ENCODE measurements around the gene FEM1C. TPM values are rescaled to one million over a fixed set of nuclear protein-coding genes. Genes with fewer than 3 reads are reported as not detected.

The FEM1C gene
- total RNA-seq, 1 donor from 2014 or later: 24.1 TPM

DNA sequence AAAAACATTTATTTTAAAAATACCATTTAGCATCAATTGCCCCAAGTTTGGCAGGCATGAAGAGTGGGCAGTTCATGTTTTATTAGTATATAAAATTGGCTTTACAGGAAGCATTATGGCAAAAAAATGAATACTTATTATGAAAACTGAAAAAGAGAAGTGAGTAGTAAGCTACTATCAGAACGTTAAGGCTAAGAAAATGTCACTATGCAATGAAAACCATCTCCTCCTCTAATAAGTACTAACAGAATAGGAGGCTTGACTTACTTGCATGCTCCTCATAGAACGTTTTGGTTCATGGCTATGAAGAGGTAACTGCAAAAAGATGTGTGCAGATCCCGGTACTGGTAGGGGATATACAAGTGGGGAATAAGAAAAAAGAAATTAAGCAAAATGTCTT is 34.1 kb upstream of the FEM1C start:
- H3K4me3 ChIP-seq: no peak overlapping the region
- DNase-seq (no peak), ATAC-seq (no peak)
- no peaks in the 10 kb centered on the region for H3K9me3 ChIP-seq
- TF ChIP-seq, protein P1, sequence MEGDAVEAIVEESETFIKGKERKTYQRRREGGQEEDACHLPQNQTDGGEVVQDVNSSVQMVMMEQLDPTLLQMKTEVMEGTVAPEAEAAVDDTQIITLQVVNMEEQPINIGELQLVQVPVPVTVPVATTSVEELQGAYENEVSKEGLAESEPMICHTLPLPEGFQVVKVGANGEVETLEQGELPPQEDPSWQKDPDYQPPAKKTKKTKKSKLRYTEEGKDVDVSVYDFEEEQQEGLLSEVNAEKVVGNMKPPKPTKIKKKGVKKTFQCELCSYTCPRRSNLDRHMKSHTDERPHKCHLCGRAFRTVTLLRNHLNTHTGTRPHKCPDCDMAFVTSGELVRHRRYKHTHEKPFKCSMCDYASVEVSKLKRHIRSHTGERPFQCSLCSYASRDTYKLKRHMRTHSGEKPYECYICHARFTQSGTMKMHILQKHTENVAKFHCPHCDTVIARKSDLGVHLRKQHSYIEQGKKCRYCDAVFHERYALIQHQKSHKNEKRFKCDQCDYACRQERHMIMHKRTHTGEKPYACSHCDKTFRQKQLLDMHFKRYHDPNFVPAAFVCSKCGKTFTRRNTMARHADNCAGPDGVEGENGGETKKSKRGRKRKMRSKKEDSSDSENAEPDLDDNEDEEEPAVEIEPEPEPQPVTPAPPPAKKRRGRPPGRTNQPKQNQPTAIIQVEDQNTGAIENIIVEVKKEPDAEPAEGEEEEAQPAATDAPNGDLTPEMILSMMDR (IDR thresholded peaks at IDR 0.05): no peak
- H3K27ac ChIP-seq: no peak overlapping the region
- H3K36me3 ChIP-seq: peaks cover 6% of the 10 kb centered on the region
- H3K4me1 ChIP-seq: no peaks in the 10 kb centered on the region
- intact Hi-C loops (cut with DNase I): no loop called here
- no peaks in the 10 kb centered on the region for H3K27me3 ChIP-seq (ENCODE audit: low read depth)

DNA sequence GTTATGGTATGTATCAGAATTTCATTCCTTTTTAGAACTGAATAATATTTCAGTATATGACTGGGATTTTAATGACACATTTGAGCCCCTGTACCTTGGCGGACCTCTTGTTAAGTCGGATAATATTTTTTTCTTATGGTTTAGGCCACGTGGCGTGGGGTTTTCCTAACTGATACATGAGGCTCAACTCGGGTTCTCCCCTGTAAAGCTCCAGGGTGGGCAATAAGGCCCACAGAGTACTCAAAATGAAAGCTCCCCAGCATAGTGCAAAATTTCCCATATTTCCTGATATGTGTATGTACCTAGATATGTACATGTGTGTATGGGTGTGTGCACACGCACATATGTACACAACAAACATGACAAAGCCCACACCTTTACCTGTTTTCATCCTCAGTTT is 33.2 kb upstream of the FEM1C start:
- H3K4me3 ChIP-seq: no peak overlapping the region
- peaks cover 6% of the 10 kb centered on the region for H3K36me3 ChIP-seq
- H3K27me3 ChIP-seq (ENCODE audit: low read depth): no peaks in the 10 kb centered on the region
- TF ChIP-seq, protein P1 (IDR thresholded peaks at IDR 0.05): no peak
- ATAC-seq (no peak), DNase-seq (no peak)
- no peaks in the 10 kb centered on the region for H3K4me1 ChIP-seq
- H3K27ac ChIP-seq: no peak overlapping the region
- intact Hi-C loops (cut with DNase I): no loop called here
- H3K9me3 ChIP-seq: no peaks in the 10 kb centered on the region

DNA sequence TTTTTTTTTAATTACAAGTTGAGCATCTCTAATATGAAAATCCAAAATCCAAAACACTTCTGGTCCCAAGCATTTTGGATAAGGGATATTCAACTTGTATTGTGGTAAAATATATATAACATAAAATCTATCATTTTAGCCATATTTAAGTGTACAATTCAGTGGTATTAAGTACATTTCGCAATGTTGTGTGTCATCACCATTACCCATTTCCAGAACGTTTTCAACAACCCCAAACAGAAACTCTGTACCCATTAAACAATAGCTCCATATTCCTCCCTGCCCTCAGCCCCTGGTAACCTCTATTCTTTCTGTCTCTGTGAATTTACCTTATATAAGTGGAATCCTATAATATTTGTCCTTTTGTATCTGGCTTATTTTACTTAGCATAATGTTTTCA is 32.8 kb upstream of the FEM1C start:
- Histone ChIP-seq H3K27me3 (ENCODE audit: low read depth) (no peaks in the 10 kb centered on the region), H3K4me3 (no peak overlapping the region), H3K4me1 (no peaks in the 10 kb centered on the region), H3K36me3 (peaks cover 6% of the 10 kb centered on the region), H3K27ac (no peak overlapping the region), H3K9me3 (no peaks in the 10 kb centered on the region)
- no peak for DNase-seq
- ATAC-seq: no peak
- TF ChIP-seq, protein P1 (IDR thresholded peaks at IDR 0.05): no peak
- intact Hi-C loops (cut with DNase I): no loop called here

DNA sequence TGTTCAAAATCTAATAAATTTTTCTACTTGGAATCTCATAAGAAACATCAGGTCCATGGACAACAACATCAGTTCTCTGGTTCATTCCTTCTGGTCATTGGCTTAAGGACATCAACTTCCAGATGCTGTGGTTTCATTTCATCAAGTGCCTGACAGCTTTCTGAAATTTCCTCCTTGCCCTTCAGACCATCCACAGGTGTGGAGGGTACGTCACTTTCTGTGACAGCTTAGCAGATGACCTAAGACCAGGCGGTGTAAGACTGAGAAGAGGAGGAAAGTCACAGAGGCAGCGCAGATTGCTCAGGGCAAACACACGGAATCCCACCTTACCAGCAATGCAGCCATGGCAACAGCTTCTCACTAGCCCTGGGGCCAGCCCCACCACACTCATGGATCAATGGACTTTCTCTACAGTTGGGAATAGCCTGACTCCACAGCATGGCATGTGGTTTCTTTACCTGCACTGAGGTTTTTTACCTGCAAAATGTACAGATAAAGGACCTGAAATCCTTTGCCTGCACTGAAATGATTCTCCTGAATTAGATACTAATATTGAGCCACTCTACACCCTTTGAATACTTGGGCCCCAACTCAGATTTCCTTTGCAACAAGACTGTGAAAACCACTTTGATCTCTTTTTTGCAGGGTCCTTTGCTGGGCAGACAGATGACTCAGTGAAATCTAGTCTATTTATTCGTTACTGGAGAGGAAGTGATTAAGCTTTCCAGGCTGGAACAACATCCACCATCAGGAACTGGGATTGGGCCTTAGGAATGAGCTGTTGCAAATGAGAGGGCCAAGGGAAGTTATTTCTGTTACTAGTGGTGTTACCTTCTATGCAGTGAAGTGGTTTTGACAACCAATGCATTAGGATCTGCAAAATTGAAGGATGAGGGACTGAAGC is 30.8 kb upstream of the FEM1C start:
- no peak overlapping the region for H3K27ac ChIP-seq
- H3K27me3 ChIP-seq (ENCODE audit: low read depth): no peaks in the 10 kb centered on the region
- no peaks in the 10 kb centered on the region for H3K4me1 ChIP-seq
- DNase-seq (no peak), ATAC-seq (no peak)
- intact Hi-C loops (cut with DNase I): no loop called here
- TF ChIP-seq, protein P1 (IDR thresholded peaks at IDR 0.05): no peak
- no peaks in the 10 kb centered on the region for H3K9me3 ChIP-seq
- peaks cover 6% of the 10 kb centered on the region for H3K36me3 ChIP-seq
- H3K4me3 ChIP-seq: no peak overlapping the region

DNA sequence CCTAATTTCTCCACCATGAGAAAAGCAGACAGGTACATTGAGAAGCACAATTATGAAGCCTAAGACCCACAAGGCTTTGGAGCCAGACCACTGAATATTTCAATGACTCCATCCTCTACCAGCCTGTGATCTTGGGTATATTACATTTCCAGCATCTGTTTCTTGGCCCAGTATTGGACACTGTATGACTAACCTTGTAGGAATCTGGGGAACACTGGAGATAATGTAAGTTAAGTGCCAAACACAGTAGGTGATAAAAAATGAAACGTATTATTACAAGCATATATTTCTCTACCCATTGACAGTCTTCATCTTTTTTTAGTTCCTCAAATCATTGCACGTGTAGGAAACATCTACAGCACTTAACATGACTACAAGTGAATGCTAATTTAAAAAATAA is 28.6 kb upstream of the FEM1C start:
- no peak overlapping the region for H3K27ac ChIP-seq
- intact Hi-C loops (cut with DNase I): loop anchor here (5.0 kb wide), 1 partner anchor 266 kb away; no protein-coding TSS in a partner anchor
- no peak for DNase-seq
- no peak overlapping the region for H3K4me3 ChIP-seq
- ATAC-seq: no peak
- TF ChIP-seq, protein P1 (IDR thresholded peaks at IDR 0.05): no peak
- peaks cover 6% of the 10 kb centered on the region for H3K36me3 ChIP-seq
- H3K27me3 ChIP-seq (ENCODE audit: low read depth): no peaks in the 10 kb centered on the region
- H3K4me1 ChIP-seq: no peaks in the 10 kb centered on the region
- no peaks in the 10 kb centered on the region for H3K9me3 ChIP-seq
